ENCODE results near the gene TRPC6.

GRCh38 chr11:101576456-101576855 lies 7.4 kb downstream of the TRPC6 start:
- TF ChIP-seq, protein P1, sequence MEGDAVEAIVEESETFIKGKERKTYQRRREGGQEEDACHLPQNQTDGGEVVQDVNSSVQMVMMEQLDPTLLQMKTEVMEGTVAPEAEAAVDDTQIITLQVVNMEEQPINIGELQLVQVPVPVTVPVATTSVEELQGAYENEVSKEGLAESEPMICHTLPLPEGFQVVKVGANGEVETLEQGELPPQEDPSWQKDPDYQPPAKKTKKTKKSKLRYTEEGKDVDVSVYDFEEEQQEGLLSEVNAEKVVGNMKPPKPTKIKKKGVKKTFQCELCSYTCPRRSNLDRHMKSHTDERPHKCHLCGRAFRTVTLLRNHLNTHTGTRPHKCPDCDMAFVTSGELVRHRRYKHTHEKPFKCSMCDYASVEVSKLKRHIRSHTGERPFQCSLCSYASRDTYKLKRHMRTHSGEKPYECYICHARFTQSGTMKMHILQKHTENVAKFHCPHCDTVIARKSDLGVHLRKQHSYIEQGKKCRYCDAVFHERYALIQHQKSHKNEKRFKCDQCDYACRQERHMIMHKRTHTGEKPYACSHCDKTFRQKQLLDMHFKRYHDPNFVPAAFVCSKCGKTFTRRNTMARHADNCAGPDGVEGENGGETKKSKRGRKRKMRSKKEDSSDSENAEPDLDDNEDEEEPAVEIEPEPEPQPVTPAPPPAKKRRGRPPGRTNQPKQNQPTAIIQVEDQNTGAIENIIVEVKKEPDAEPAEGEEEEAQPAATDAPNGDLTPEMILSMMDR (IDR thresholded peaks at IDR 0.05; ENCODE audit: insufficient read depth, low read length), result no peak
- TF ChIP-seq REST (IDR thresholded peaks at IDR 0.05; ENCODE audit: insufficient replicate concordance, low read depth), result no peak
- no peak for TF ChIP-seq POLR2AphosphoS5 (IDR thresholded peaks at IDR 0.05; ENCODE audit: low read depth)

Data from HL-60 (cell line).